Measurements from ENCODE around the gene ACAN. TPM values are rescaled to one million over a fixed set of nuclear protein-coding genes. Genes with fewer than 3 reads are reported as not detected.

ACAN gene
- total and polyA plus RNA-seq, 2 donors (not counting 3 experiments of a cell fraction or from before 2014, with no cell fraction given): not detected

DNA sequence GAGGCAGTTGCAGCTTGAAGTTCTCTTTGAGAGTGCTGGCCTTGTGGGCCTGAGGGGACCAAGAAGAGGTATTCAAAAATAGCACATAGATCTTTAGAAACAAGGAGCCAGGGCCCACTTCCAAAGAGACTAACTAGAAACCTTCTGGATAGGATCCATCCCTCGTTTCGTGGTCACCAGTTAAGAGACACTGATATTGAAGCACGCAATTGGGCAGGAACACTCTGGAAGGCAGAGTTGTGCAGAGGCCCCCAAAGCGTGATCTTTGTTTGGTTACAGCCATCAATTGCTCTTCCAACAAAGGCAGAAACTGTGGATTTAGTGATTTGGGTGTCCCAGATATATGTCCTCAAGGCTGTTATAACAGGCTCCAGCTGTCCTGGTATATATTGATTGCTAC, 46.7 kb upstream of the ACAN start:
- no peaks in the 10 kb centered on the region for H3K27me3 ChIP-seq (ENCODE audit: control insufficient read depth in 2 of 2, insufficient read depth in 2 of 2, low read length in 2 of 2)
- H3K36me3 ChIP-seq (ENCODE audit: control insufficient read depth in 2 of 2, extremely low read depth in 1 of 2, insufficient read depth in 2 of 2, low read length in 2 of 2): no peaks in the 10 kb centered on the region
- TF ChIP-seq, protein P1, sequence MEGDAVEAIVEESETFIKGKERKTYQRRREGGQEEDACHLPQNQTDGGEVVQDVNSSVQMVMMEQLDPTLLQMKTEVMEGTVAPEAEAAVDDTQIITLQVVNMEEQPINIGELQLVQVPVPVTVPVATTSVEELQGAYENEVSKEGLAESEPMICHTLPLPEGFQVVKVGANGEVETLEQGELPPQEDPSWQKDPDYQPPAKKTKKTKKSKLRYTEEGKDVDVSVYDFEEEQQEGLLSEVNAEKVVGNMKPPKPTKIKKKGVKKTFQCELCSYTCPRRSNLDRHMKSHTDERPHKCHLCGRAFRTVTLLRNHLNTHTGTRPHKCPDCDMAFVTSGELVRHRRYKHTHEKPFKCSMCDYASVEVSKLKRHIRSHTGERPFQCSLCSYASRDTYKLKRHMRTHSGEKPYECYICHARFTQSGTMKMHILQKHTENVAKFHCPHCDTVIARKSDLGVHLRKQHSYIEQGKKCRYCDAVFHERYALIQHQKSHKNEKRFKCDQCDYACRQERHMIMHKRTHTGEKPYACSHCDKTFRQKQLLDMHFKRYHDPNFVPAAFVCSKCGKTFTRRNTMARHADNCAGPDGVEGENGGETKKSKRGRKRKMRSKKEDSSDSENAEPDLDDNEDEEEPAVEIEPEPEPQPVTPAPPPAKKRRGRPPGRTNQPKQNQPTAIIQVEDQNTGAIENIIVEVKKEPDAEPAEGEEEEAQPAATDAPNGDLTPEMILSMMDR (IDR thresholded peaks at IDR 0.05; ENCODE audit: extremely low read depth in 1 of 2, insufficient read depth in 1 of 2, low read depth in 1 of 2, low read length in 2 of 2): no peak
- TF ChIP-seq, protein P2, sequence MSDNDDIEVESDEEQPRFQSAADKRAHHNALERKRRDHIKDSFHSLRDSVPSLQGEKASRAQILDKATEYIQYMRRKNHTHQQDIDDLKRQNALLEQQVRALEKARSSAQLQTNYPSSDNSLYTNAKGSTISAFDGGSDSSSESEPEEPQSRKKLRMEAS (IDR thresholded peaks at IDR 0.05; ENCODE audit: insufficient read depth, insufficient read length): no peak
- TF ChIP-seq MYC (IDR thresholded peaks at IDR 0.05; ENCODE audit: low read depth, low read length): no peak
- TF ChIP-seq GATA2 (IDR thresholded peaks at IDR 0.05; ENCODE audit: insufficient read depth, insufficient read length, low read depth, low read length): no peak
- TF ChIP-seq POLR2AphosphoS5 (IDR thresholded peaks at IDR 0.05; ENCODE audit: insufficient read depth, low read depth, low read length): no peak
- no peak for TF ChIP-seq JUN (IDR thresholded peaks at IDR 0.05; ENCODE audit: borderline replicate concordance, insufficient read depth, insufficient read length, low read depth)
- TF ChIP-seq FOS (IDR thresholded peaks at IDR 0.05; ENCODE audit: borderline replicate concordance, insufficient read depth, low read length): no peak
- no peak for TF ChIP-seq POLR2A (IDR thresholded peaks at IDR 0.05; ENCODE audit: low read depth, low read length)
- no peak for TF ChIP-seq EZH2 (IDR thresholded peaks at IDR 0.05; ENCODE audit: borderline replicate concordance, low read depth, low read length, severe bottlenecking)

More for the DNA sequence above, 46.7 kb upstream of the ACAN start:
- Histone ChIP-seq H3K4me3 (replicated peaks in 1 of 3; ENCODE audit: insufficient read depth in 1 of 3, low read depth in 1 of 3, low read length in 3 of 3) (no peak overlapping the region), H3K9me1 (replicated peaks; ENCODE audit: control insufficient read depth, extremely low read depth, insufficient read depth, low read length) (no peaks in the 10 kb centered on the region), H4K20me1 (replicated peaks; ENCODE audit: control insufficient read depth, extremely low read depth, insufficient read depth, low read length) (no peaks in the 10 kb centered on the region), H3K79me2 (ENCODE audit: control insufficient read depth, insufficient read depth, low read length) (no peaks in the 10 kb centered on the region), H3K27ac (ENCODE audit: insufficient read depth, low read depth, low read length) (no peak overlapping the region), H3K4me1 (ENCODE audit: control insufficient read depth, extremely low read depth, insufficient read depth, low read length) (no peaks in the 10 kb centered on the region), H3K9me3 (replicated peaks; ENCODE audit: control insufficient read depth, insufficient read depth, low read length) (no peaks in the 10 kb centered on the region), H3K4me2 (ENCODE audit: insufficient read depth, low read length) (no peak overlapping the region), H2AFZ (ENCODE audit: low read depth, low read length) (no peak overlapping the region), H3K9ac (replicated peaks; ENCODE audit: extremely low read depth, insufficient read depth, low read length) (no peak overlapping the region)
- DNase-seq (ENCODE audit: low read depth, low spot score): no peak
- FAIRE-seq: no peak
- intact Hi-C loops (cut with micrococcal nuclease): no loop called here
- BruUV-seq (replicated peaks): no TSS peak
- dilution Hi-C loops (cut with MboI; ENCODE audit: extremely low pct_ligation_motif_present, low sequenced_read_pairs): no loop called here
- POLR2A ChIA-PET: no interaction called here
- CTCF ChIA-PET: no interaction called here
